ENCODE measurements around the gene PPAN.

GRCh38 chr19:10092648-10093294, 13.4 kb upstream of the PPAN start:
- no peak for TF ChIP-seq CTCF (IDR thresholded peaks at IDR 0.05; ENCODE audit: poor library complexity)
- TF ChIP-seq EZH2 (IDR thresholded peaks at IDR 0.05; ENCODE audit: borderline replicate concordance) = no peak
- TF ChIP-seq EZH2phosphoT487 (IDR thresholded peaks at IDR 0.05; ENCODE audit: low read depth, severe bottlenecking, unreplicated experiment) = no peak
